SK-N-SH (cell line): ENCODE results near the gene FBXW8. TPM values are rescaled to one million over a fixed set of nuclear protein-coding genes. Genes with fewer than 3 reads are reported as not detected.

Source experiments
- CTCF ChIA-PET: fragments of 300-600, 350-600 bp; formaldehyde crosslinking; extraction: SDS; loops from one replicate; lab custom pipeline; 2021; lab: Yijun Ruan, JAX
- POLR2A ChIA-PET: fragments of 350-600 bp; sonication (Branson Sonifier 250); formaldehyde crosslinking; extraction: SDS; loops from one replicate; lab custom pipeline; 2020; ENCODE audit warnings: antibody characterized with exemption, inconsistent platforms; lab: Yijun Ruan, JAX
- DNase-seq: peaks from one replicate; pipeline ENCODE4 v3.0.0; 2012
- H2AFZ ChIP-seq: fragments of 200-600 bp; sonication (generic); 2 replicates; pipeline ENCODE4 v1.8.1; 2016; ENCODE audit warnings: antibody characterized with exemption, mild to moderate bottlenecking, low read depth
- H3F3A ChIP-seq: fragments of 200-600 bp; sonication (generic); replicated peaks from 2 replicates; pipeline ENCODE3; 2016; ENCODE audit warnings: antibody characterized with exemption, mild to moderate bottlenecking; ENCODE audit not compliant: insufficient read depth
- H3K27ac ChIP-seq, 2 experiments: fragments of 200-500 bp in 1 of 2; fragments of 200-600 bp in 1 of 2; sonication (Bioruptor generic) in 1 of 2; sonication (generic), shearing (Covaris generic) in 1 of 2; 2 replicates each; pipeline versions ENCODE4 v1.5.1 to v1.6.1; 2014 to 2016; ENCODE audit warnings: low read depth in 2 of 2, inconsistent platforms in 1 of 2, low read length in 1 of 2, mild to moderate bottlenecking in 1 of 2, mixed read lengths in 1 of 2
- H3K27me3 ChIP-seq: fragments of 200-600 bp; sonication (generic), shearing (Covaris generic); 2 replicates; pipeline ENCODE4 v1.6.1; 2016; ENCODE audit warnings: mixed run types; ENCODE audit not compliant: insufficient read depth
- H3K36me3 ChIP-seq, 2 experiments: fragments of 200-500 bp in 1 of 2; fragments of 200-600 bp in 1 of 2; sonication (Bioruptor generic) in 1 of 2; sonication (generic) in 1 of 2; replicated peaks in 1 of 2; 2 replicates each; pipeline versions ENCODE3 to v1.5.1; 2014 to 2016; ENCODE audit warnings: low read length in 1 of 2, mild to moderate bottlenecking in 1 of 2; ENCODE audit not compliant: insufficient read depth in 2 of 2, control insufficient read depth in 1 of 2
- H3K4me1 ChIP-seq, 2 experiments: fragments of 200-500 bp in 1 of 2; fragments of 200-600 bp in 1 of 2; sonication (Bioruptor generic) in 1 of 2; sonication (generic), shearing (Covaris generic) in 1 of 2; 2 replicates each; pipeline versions ENCODE4 v1.5.1 to v1.6.1; 2014 to 2016; ENCODE audit warnings: low read depth in 1 of 2, low read length in 1 of 2, mixed run types in 1 of 2; ENCODE audit not compliant: insufficient read depth in 2 of 2, control insufficient read depth in 1 of 2
- H3K4me2 ChIP-seq: fragments of 200-600 bp; sonication (generic), shearing (Covaris generic); 2 replicates; pipeline ENCODE4 v1.6.1; 2017; ENCODE audit warnings: mixed run types
- H3K4me3 ChIP-seq, 2 experiments: fragments of 200-500 bp in 1 of 2; fragments of 200-600 bp in 1 of 2; sonication (Bioruptor generic) in 1 of 2; sonication (generic), shearing (Covaris generic) in 1 of 2; 2 replicates each; pipeline versions ENCODE4 v1.5.1 to v1.8.1; 2014 to 2016; ENCODE audit warnings: low read depth in 2 of 2, inconsistent platforms in 1 of 2, low read length in 1 of 2, mild to moderate bottlenecking in 1 of 2, mixed read lengths in 1 of 2, moderate library complexity in 1 of 2
- H3K79me2 ChIP-seq: fragments of 200-600 bp; sonication (generic); 2 replicates; pipeline ENCODE4 v1.8.1; 2017; ENCODE audit warnings: mild to moderate bottlenecking; ENCODE audit not compliant: insufficient read depth
- H3K9ac ChIP-seq: fragments of 200-600 bp; sonication (generic); 2 replicates; pipeline ENCODE4 v1.6.1; 2017; ENCODE audit warnings: mixed run types
- H3K9me2 ChIP-seq: fragments of 200-600 bp; sonication (generic); 2 replicates; pipeline ENCODE4 v1.6.1; 2017; ENCODE audit warnings: mixed run types
- H3K9me3 ChIP-seq: fragments of 200-600 bp; sonication (generic); 2 replicates; pipeline ENCODE4 v1.6.1; 2017; ENCODE audit warnings: mixed run types, mild to moderate bottlenecking, moderate library complexity
- H4K20me1 ChIP-seq: fragments of 200-600 bp; sonication (generic); 2 replicates; pipeline ENCODE4 v1.6.1; 2017; ENCODE audit warnings: mild to moderate bottlenecking, mixed run types; ENCODE audit not compliant: insufficient read depth
- ELF1 ChIP-seq: IDR thresholded peaks from 2 replicates; pipeline ENCODE4 v1.4.0; 2012
- EZH2phosphoT487 ChIP-seq: fragments of 200-600 bp; sonication (generic); IDR thresholded peaks from 2 replicates; pipeline ENCODE4 v1.6.1; 2017; ENCODE audit warnings: low read depth, mixed run types, mild to moderate bottlenecking, antibody characterized with exemption, moderate library complexity, borderline replicate concordance
- FOSL2 ChIP-seq: IDR thresholded peaks from 2 replicates; pipeline ENCODE4 v1.4.0; 2012; ENCODE audit warnings: low read depth, mild to moderate bottlenecking, moderate library complexity, borderline replicate concordance
- FOXJ3 ChIP-seq: sonication (generic); formaldehyde crosslinking; IDR thresholded peaks from 2 replicates; pipeline ENCODE4 v1.5.1; 2020; ENCODE audit warnings: mild to moderate bottlenecking, missing genetic modification reagents
- FOXM1 ChIP-seq: IDR thresholded peaks from 2 replicates; pipeline ENCODE4 v1.4.0; 2012; ENCODE audit warnings: low read depth, mild to moderate bottlenecking
- GATA2 ChIP-seq: sonication (generic); formaldehyde crosslinking; IDR thresholded peaks from 2 replicates; pipeline ENCODE4 v1.5.0; 2020; ENCODE audit warnings: mild to moderate bottlenecking, missing genetic modification reagents
- JUND ChIP-seq: IDR thresholded peaks from 2 replicates; pipeline ENCODE4 v1.4.0; 2012
- MAX ChIP-seq: IDR thresholded peaks from 2 replicates; pipeline ENCODE4 v1.4.0; 2012; ENCODE audit warnings: low read depth
- MEF2A ChIP-seq: IDR thresholded peaks from 2 replicates; pipeline ENCODE4 v1.4.0; 2012; ENCODE audit warnings: low read depth, borderline replicate concordance
- NFIC ChIP-seq: IDR thresholded peaks from 2 replicates; pipeline ENCODE4 v1.4.0; 2012; ENCODE audit warnings: borderline replicate concordance
- RCOR1 ChIP-seq: fragments of 150-350 bp; IDR thresholded peaks from 2 replicates; pipeline ENCODE4 v1.6.1; 2017; ENCODE audit warnings: antibody characterized with exemption, low read length
- RFX5 ChIP-seq: IDR thresholded peaks from 2 replicates; pipeline ENCODE4 v1.6.1; 2012; ENCODE audit warnings: mild to moderate bottlenecking, improper control_type of control experiment, low read length
- SIN3A ChIP-seq: IDR thresholded peaks from 2 replicates; pipeline ENCODE4 v1.6.1; 2012; ENCODE audit warnings: low read depth, mild to moderate bottlenecking, low read length, moderate library complexity, borderline replicate concordance
- TAF1 ChIP-seq: IDR thresholded peaks from 2 replicates; pipeline ENCODE4 v1.6.1; 2012; ENCODE audit warnings: low read depth, mild to moderate bottlenecking, low read length, moderate library complexity, borderline replicate concordance
- TCF12 ChIP-seq: IDR thresholded peaks from 2 replicates; pipeline ENCODE4 v1.4.0; 2012
- TEAD4 ChIP-seq: IDR thresholded peaks from 2 replicates; pipeline ENCODE4 v1.4.0; 2012; ENCODE audit warnings: mild to moderate bottlenecking, borderline replicate concordance; ENCODE audit not compliant: insufficient read depth
- WGBS: methylation state at CpG from one replicate; pipeline ENCODE4 v1.1.6; 2017; ENCODE audit warnings: low lambda C conversion rate; 5-methylcytosine and 5-hydroxymethylcytosine counted together
- polyA plus RNA-seq, 3 experiments: library from polyadenylated mRNA; depleted of rRNA; stranded (reverse); fragments of >200 nt; gene quantifications; 2 replicates each; pipeline ENCODE4 v1.2.3, GENCODE V29; 2012
- TF ChIP-seq, protein P1 (sequence below): IDR thresholded peaks from 2 replicates; pipeline ENCODE4 v1.6.1; 2012; ENCODE audit warnings: mild to moderate bottlenecking, low read depth, low read length, moderate library complexity
- TF ChIP-seq, protein P2 (sequence below): fragments of 200-600 bp; sonication (generic); IDR thresholded peaks from 2 replicates; pipeline ENCODE4 v1.6.1; 2017; ENCODE audit warnings: antibody characterized with exemption, mild to moderate bottlenecking, moderate library complexity

The FBXW8 gene
- polyA plus RNA-seq, 1 of the 3 experiments (the other 2 are of a cell fraction), result 15.6 TPM

DNA sequence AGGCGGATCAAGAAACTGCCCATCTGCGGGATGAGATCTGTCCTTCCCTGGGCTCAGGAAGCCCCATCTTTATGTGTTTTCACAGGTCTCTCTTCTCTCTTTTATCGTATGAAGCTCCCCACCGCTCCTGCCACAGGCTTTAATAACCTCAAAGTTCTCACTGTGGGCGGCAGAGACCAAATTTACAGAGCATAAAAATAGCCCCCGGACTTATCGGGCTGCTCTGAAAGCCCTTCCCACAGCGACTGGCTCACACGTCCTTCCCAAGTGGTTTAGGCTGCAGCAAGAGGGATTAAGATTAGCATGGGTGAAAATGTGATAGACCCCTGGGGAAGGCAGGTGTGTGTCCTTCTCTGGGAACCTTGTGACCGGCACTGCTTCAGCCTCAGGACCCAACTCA lies 140.6 kb downstream of the FBXW8 start:
- H3K9me2 ChIP-seq, result no peaks in the 10 kb centered on the region
- H3F3A ChIP-seq, result no peaks in the 10 kb centered on the region
- H3K4me1 ChIP-seq, result no peaks in the 10 kb centered on the region; a peak in 1 of 4 replicates
- H3K27me3 ChIP-seq, result no peaks in the 10 kb centered on the region
- no peak overlapping the region for H3K4me2 ChIP-seq
- H3K79me2 ChIP-seq, result no peaks in the 10 kb centered on the region
- no peaks in the 10 kb centered on the region for H3K36me3 ChIP-seq
- ChIA-PET CTCF (no interaction called here), POLR2A (no interaction called here)
- WGBS, result 69% methylated on average over 10 of the region's 10 CpGs
- H2AFZ ChIP-seq, result no peak overlapping the region
- TF ChIP-seq FOXJ3 (CRISPR knock-in tag) (no peak), ELF1 (no peak), MEF2A (no peak), MAX (no peak), EZH2phosphoT487 (no peak), RCOR1 (no peak), FOSL2 (no peak), TEAD4 (no peak), TAF1 (no peak), TCF12 (no peak), RFX5 (no peak), FOXM1 (no peak), GATA2 (CRISPR knock-in tag) (no peak), NFIC (no peak), JUND (no peak), SIN3A (no peak)
- TF ChIP-seq, protein P1, sequence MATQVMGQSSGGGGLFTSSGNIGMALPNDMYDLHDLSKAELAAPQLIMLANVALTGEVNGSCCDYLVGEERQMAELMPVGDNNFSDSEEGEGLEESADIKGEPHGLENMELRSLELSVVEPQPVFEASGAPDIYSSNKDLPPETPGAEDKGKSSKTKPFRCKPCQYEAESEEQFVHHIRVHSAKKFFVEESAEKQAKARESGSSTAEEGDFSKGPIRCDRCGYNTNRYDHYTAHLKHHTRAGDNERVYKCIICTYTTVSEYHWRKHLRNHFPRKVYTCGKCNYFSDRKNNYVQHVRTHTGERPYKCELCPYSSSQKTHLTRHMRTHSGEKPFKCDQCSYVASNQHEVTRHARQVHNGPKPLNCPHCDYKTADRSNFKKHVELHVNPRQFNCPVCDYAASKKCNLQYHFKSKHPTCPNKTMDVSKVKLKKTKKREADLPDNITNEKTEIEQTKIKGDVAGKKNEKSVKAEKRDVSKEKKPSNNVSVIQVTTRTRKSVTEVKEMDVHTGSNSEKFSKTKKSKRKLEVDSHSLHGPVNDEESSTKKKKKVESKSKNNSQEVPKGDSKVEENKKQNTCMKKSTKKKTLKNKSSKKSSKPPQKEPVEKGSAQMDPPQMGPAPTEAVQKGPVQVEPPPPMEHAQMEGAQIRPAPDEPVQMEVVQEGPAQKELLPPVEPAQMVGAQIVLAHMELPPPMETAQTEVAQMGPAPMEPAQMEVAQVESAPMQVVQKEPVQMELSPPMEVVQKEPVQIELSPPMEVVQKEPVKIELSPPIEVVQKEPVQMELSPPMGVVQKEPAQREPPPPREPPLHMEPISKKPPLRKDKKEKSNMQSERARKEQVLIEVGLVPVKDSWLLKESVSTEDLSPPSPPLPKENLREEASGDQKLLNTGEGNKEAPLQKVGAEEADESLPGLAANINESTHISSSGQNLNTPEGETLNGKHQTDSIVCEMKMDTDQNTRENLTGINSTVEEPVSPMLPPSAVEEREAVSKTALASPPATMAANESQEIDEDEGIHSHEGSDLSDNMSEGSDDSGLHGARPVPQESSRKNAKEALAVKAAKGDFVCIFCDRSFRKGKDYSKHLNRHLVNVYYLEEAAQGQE, result no peak
- TF ChIP-seq, protein P2, sequence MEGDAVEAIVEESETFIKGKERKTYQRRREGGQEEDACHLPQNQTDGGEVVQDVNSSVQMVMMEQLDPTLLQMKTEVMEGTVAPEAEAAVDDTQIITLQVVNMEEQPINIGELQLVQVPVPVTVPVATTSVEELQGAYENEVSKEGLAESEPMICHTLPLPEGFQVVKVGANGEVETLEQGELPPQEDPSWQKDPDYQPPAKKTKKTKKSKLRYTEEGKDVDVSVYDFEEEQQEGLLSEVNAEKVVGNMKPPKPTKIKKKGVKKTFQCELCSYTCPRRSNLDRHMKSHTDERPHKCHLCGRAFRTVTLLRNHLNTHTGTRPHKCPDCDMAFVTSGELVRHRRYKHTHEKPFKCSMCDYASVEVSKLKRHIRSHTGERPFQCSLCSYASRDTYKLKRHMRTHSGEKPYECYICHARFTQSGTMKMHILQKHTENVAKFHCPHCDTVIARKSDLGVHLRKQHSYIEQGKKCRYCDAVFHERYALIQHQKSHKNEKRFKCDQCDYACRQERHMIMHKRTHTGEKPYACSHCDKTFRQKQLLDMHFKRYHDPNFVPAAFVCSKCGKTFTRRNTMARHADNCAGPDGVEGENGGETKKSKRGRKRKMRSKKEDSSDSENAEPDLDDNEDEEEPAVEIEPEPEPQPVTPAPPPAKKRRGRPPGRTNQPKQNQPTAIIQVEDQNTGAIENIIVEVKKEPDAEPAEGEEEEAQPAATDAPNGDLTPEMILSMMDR, result no peak
- no peak overlapping the region for H3K4me3 ChIP-seq
- no peak overlapping the region for H3K9ac ChIP-seq
- H3K27ac ChIP-seq, result no peak overlapping the region
- no peaks in the 10 kb centered on the region for H4K20me1 ChIP-seq
- H3K9me3 ChIP-seq, result no peaks in the 10 kb centered on the region
- no peak for DNase-seq
